ENCODE measurements around the gene CD300C.
"Not testable (repeated sequence)": the region's sequence is repeated elsewhere in the genome, so short reads cannot be mapped to it uniquely, and the experiment has no call there.

Gene CD300C

DNA sequence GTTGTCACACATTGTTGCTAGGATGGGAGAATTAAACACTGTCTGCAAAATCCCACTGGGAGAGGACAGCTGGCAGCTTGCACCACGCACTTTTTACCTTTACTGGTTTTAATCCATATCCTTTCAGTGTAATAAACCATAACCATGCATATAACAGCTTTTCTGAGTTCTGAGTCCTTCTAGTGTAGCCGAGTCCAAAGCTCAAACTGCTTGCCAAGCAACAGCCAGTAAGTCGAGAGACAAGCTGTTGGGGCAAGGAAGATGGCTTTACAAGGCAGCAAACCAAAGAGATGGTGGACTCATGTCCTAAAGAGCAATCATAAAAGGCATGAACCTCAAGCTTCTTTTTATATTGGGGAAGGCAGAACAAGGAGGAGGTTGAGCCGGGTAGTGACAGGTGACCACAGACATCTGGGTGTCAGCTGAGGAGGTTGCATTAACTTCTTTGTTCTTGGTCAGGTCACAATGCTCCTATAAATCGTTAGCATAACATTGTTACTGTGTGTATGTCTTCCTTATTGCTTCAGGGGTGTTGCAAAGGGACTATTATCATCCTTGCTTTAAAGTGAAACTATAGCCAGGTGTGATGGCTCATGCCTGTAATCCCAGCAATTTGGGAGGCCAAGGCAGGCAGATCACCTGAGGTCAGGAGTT lies 28.7 kb upstream of the CD300C start:
- Histone ChIP-seq H4K20me1 (ENCODE audit: low read depth, low read length) (no peaks in the 10 kb centered on the region), H3K4me2 (ENCODE audit: low read depth, low read length, poor library complexity, severe bottlenecking) (no peak overlapping the region), H3K79me2 (ENCODE audit: insufficient read depth, low read length) (no peaks in the 10 kb centered on the region), H3F3A (ENCODE audit: insufficient read depth) (no peaks in the 10 kb centered on the region), H2AFZ (ENCODE audit: low read depth, low read length, severe bottlenecking) (no peak overlapping the region), H3K27ac (ENCODE audit: low read depth, low read length) (no peak overlapping the region), H3K36me3 (ENCODE audit: low read length) (no peaks in the 10 kb centered on the region), H3K27me3 (ENCODE audit: low read length) (no peaks in the 10 kb centered on the region; the same call in 1 of the 2 replicates), H3K9ac (ENCODE audit: low read length) (no peak overlapping the region), H3K9me3 (ENCODE audit: insufficient read depth, low read length) (no peaks in the 10 kb centered on the region), H3K9me2 (replicated peaks; ENCODE audit: insufficient read depth, low read length) (no peaks in the 10 kb centered on the region), H3K4me3 (ENCODE audit: insufficient read depth, low read length, poor library complexity, severe bottlenecking) (no peak overlapping the region)
- TF ChIP-seq EZH2phosphoT487 (conservative IDR thresholded peaks at IDR 0.05; ENCODE audit: low read length) (no peak), CTCF (IDR thresholded peaks at IDR 0.05; ENCODE audit: insufficient read depth, low read length, poor library complexity, severe bottlenecking) (no peak)

GRCh38 chr17:74573635-74574034 lies 27.7 kb upstream of the CD300C start:
- H3K9me2 ChIP-seq (replicated peaks; ENCODE audit: insufficient read depth, low read length); H3K36me3 ChIP-seq (ENCODE audit: low read length); H3K27me3 ChIP-seq (ENCODE audit: low read length); H3K27ac ChIP-seq (ENCODE audit: low read depth, low read length); H3K4me3 ChIP-seq (ENCODE audit: insufficient read depth, low read length, poor library complexity, severe bottlenecking); H3K9ac ChIP-seq (ENCODE audit: low read length); H4K20me1 ChIP-seq (ENCODE audit: low read depth, low read length); H3K79me2 ChIP-seq (ENCODE audit: insufficient read depth, low read length); H3K9me3 ChIP-seq (ENCODE audit: insufficient read depth, low read length); H3F3A ChIP-seq (ENCODE audit: insufficient read depth); H2AFZ ChIP-seq (ENCODE audit: low read depth, low read length, severe bottlenecking); H3K4me2 ChIP-seq (ENCODE audit: low read depth, low read length, poor library complexity, severe bottlenecking): not testable (repeated sequence)

- no peak overlapping the region for H3K9ac ChIP-seq (ENCODE audit: low read length)
- no peaks in the 10 kb centered on the region for H3K9me2 ChIP-seq (replicated peaks; ENCODE audit: insufficient read depth, low read length)
- H3K27ac ChIP-seq (ENCODE audit: low read depth, low read length), result no peak overlapping the region
- no peak overlapping the region for H3K4me2 ChIP-seq (ENCODE audit: low read depth, low read length, poor library complexity, severe bottlenecking)
- H2AFZ ChIP-seq (ENCODE audit: low read depth, low read length, severe bottlenecking), result no peak overlapping the region
- no peaks in the 10 kb centered on the region; the same call in 1 of the 2 replicates for H3K27me3 ChIP-seq (ENCODE audit: low read length)
- TF ChIP-seq EZH2phosphoT487 (conservative IDR thresholded peaks at IDR 0.05; ENCODE audit: low read length) (no peak), CTCF (IDR thresholded peaks at IDR 0.05; ENCODE audit: insufficient read depth, low read length, poor library complexity, severe bottlenecking) (no peak)
- H3K79me2 ChIP-seq (ENCODE audit: insufficient read depth, low read length), result no peaks in the 10 kb centered on the region
- no peaks in the 10 kb centered on the region for H3K9me3 ChIP-seq (ENCODE audit: insufficient read depth, low read length)
- no peak overlapping the region for H3K4me3 ChIP-seq (ENCODE audit: insufficient read depth, low read length, poor library complexity, severe bottlenecking)
- no peaks in the 10 kb centered on the region for H4K20me1 ChIP-seq (ENCODE audit: low read depth, low read length)
- H3F3A ChIP-seq (ENCODE audit: insufficient read depth), result no peaks in the 10 kb centered on the region
- no peaks in the 10 kb centered on the region for H3K36me3 ChIP-seq (ENCODE audit: low read length)
Measured at GRCh38 chr17:74573169-74573568, 27.3 kb upstream of the CD300C start.

DNA sequence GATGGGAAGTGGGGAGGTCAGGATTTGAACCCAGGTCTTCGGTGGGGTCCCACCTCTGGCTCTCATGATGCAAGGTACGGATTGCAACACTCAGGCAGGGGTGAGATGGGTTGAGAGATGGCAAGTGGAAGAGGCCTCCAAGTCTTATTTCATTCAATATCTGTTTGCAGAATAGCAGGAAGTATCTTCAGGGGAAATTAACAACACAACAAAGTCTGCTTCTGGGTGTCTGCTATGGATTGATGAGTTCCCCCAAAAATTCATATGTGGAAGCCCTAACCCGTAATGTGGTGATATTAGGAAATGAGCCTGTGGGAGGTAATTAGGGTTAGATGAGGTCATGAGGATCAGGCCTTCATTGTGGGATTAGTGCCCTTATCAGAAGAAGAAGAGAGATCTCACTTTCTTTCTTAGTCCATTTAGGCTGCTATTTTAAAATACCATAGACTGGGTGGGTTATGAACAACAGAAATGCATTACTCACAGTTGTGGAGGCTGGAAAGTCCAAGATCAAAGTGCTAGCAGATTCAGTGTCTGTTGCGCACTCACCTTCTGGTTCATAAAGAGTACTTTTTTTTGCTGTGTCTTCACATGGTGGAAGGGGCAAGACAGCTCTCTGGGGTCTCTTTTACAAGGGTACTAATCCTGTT lies 25.8 kb upstream of the CD300C start:
- no peak overlapping the region for H2AFZ ChIP-seq (ENCODE audit: low read depth, low read length, severe bottlenecking)
- H3K4me3 ChIP-seq (ENCODE audit: insufficient read depth, low read length, poor library complexity, severe bottlenecking), result no peak overlapping the region
- H3K9me3 ChIP-seq (ENCODE audit: insufficient read depth, low read length), result no peaks in the 10 kb centered on the region
- no peaks in the 10 kb centered on the region for H3F3A ChIP-seq (ENCODE audit: insufficient read depth)
- H3K27ac ChIP-seq (ENCODE audit: low read depth, low read length), result no peak overlapping the region
- H3K36me3 ChIP-seq (ENCODE audit: low read length), result no peaks in the 10 kb centered on the region
- no peaks in the 10 kb centered on the region for H4K20me1 ChIP-seq (ENCODE audit: low read depth, low read length)
- TF ChIP-seq EZH2phosphoT487 (conservative IDR thresholded peaks at IDR 0.05; ENCODE audit: low read length) (no peak), CTCF (IDR thresholded peaks at IDR 0.05; ENCODE audit: insufficient read depth, low read length, poor library complexity, severe bottlenecking) (no peak)
- H3K27me3 ChIP-seq (ENCODE audit: low read length), result no peaks in the 10 kb centered on the region; the same call in 1 of the 2 replicates
- H3K9me2 ChIP-seq (replicated peaks; ENCODE audit: insufficient read depth, low read length), result no peaks in the 10 kb centered on the region
- no peaks in the 10 kb centered on the region for H3K79me2 ChIP-seq (ENCODE audit: insufficient read depth, low read length)
- no peak overlapping the region for H3K4me2 ChIP-seq (ENCODE audit: low read depth, low read length, poor library complexity, severe bottlenecking)
- no peak overlapping the region for H3K9ac ChIP-seq (ENCODE audit: low read length)

Data from SU-DHL-6 (cell line).